GM10248 (cell line): Measurements from ENCODE around the gene ACTR10.

ENCODE experiments used
- CTCF ChIA-PET: fragments of 300-600 bp; sonication (Branson Sonifier 250); formaldehyde crosslinking; extraction: SDS; loops from one replicate; lab custom pipeline; 2021; ENCODE audit warnings: antibody characterized with exemption; lab: Yijun Ruan, JAX
- POLR2A ChIA-PET: fragments of 350-650 bp; sonication (Branson Sonifier 250); formaldehyde crosslinking; extraction: SDS; loops from one replicate; lab custom pipeline; 2020; ENCODE audit warnings: antibody characterized with exemption; lab: Yijun Ruan, JAX
- DNase-seq: peaks from one replicate; pipeline ENCODE4 v3.0.0; 2012; ENCODE audit errors: extremely low spot score
- TF ChIP-seq, protein P1 (sequence below): IDR thresholded peaks from 2 replicates; pipeline ENCODE4 v1.5.1; 2012; ENCODE audit warnings: mild to moderate bottlenecking, low read depth; ENCODE audit errors: extremely low read depth, missing control alignments, control extremely low read depth

The ACTR10 gene

DNA sequence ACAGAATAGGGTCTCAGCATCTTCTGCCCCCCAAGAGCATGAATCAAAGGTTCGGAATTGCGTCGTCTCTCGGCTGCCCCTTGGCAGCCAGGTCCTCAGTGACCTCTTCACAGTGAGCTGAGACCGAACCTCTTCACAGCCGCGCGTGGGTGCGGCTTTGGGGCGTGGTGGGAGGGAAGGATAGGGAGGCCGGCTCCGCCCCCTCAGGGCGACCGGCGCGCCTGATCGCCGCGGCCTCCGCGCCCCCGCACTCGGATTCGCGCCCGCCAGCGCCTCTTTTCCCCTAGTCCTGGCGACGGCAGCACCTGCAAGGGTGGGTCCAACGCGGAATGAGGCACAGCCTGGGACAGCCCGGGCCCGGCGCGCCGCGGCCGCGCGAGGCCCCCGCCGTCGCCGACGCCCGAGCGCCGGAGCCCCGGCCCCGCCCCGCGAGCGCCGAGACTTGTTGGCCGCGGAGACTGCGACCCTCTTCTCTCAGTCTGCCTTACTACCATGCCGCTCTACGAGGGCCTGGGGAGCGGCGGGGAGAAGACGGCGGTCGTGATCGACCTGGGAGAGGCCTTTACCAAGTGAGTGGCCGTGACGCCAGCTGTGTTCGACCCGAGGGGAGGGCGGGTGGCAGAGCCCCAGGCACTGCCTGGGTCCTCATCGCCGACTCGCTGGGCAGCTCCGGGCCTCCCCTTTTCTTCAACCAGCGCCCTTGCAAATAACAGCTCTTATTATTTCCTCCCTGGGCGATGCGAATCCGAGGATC, at the start of gene ACTR10:
ACTR10 (plus strand) TSS at position 424 of the 754 bp plus-strand sequence; CDS start at position 493, 69 bp downstream.
- TF ChIP-seq, protein P1, sequence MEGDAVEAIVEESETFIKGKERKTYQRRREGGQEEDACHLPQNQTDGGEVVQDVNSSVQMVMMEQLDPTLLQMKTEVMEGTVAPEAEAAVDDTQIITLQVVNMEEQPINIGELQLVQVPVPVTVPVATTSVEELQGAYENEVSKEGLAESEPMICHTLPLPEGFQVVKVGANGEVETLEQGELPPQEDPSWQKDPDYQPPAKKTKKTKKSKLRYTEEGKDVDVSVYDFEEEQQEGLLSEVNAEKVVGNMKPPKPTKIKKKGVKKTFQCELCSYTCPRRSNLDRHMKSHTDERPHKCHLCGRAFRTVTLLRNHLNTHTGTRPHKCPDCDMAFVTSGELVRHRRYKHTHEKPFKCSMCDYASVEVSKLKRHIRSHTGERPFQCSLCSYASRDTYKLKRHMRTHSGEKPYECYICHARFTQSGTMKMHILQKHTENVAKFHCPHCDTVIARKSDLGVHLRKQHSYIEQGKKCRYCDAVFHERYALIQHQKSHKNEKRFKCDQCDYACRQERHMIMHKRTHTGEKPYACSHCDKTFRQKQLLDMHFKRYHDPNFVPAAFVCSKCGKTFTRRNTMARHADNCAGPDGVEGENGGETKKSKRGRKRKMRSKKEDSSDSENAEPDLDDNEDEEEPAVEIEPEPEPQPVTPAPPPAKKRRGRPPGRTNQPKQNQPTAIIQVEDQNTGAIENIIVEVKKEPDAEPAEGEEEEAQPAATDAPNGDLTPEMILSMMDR: no peak
- DNase-seq: peak; percentile 90
- POLR2A ChIA-PET: no interaction called here
- CTCF ChIA-PET: interaction anchor here (0.9 kb wide), 1 partner anchor 64 kb away, joined by 3 read pairs; no protein-coding TSS in a partner anchor

DNA sequence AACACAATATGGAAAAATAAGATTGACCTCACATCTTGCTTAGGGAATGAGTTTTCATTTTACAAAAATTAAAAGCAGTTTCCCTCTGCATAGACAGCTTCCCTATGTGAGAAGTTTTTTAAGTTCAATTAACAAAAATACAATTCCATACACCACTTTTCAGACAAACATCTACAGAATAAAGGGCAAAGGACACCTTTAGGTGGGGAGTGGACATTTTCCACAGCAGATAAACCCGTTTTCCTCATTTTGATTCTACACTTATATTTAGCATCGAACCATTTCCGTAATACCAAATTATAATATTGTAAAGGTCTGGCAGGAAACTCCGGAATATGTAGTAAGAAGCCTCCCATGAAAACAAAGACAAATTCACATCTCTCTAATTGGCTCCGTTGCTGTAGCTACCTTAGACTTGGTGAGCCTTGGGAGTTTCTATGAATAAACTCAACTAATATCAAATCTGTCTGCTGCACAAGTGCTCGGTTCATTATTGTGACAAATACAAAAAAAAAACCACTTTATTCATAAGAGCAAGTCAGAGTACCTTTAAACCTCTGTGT, 49.6 kb upstream of the ACTR10 start:
- POLR2A ChIA-PET: no interaction called here
- TF ChIP-seq, protein P1: no peak
- DNase-seq: no peak
- CTCF ChIA-PET: no interaction called here

DNA sequence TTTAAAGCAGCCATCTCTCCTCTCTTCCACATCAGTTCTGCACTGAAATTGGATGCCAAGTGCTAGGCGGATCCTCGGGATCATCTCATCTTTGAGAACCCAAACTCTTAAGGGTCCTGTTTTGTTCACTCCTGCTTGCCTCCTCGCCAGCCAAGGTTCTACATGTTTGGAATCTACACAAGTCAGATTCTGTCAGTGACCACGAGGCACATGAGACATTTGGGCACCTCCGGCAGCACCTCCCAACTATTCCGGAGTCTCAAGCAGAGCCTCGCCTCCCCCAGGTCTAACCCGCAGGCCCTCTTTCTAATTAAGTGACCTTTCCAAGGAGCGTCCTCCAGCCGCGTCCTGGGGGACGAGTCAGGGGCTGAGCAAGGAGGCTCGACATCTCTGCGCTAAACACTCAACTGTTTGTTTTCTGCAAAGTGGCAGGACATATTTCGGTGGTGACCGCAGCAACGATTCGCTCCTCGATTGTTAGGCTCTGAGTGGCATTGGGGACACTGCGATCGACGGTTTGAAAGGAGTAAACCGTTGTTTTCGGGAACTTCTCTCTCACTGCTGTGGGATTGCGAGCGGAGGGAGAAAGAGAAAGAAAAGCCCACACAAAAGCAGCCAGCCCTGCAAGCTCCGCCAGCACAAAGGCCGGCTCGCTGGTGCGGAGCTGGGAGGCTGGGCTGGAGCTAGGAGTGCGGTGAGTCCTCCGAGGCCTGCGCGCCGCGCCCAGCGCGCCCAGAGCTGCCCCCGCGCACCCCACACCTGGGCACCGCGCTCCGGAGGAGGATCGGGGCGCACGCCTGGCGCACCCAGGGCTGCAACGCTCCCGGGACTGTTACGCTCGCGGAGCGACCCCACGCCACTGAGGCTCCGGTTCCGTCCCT, 48.6 kb upstream of the ACTR10 start:
- no peak for DNase-seq
- POLR2A ChIA-PET: no interaction called here
- TF ChIP-seq, protein P1: no peak
- CTCF ChIA-PET: interaction anchor here (1.2 kb wide), 1 partner anchor 14 kb away, joined by 4 read pairs; no protein-coding TSS in a partner anchor

DNA sequence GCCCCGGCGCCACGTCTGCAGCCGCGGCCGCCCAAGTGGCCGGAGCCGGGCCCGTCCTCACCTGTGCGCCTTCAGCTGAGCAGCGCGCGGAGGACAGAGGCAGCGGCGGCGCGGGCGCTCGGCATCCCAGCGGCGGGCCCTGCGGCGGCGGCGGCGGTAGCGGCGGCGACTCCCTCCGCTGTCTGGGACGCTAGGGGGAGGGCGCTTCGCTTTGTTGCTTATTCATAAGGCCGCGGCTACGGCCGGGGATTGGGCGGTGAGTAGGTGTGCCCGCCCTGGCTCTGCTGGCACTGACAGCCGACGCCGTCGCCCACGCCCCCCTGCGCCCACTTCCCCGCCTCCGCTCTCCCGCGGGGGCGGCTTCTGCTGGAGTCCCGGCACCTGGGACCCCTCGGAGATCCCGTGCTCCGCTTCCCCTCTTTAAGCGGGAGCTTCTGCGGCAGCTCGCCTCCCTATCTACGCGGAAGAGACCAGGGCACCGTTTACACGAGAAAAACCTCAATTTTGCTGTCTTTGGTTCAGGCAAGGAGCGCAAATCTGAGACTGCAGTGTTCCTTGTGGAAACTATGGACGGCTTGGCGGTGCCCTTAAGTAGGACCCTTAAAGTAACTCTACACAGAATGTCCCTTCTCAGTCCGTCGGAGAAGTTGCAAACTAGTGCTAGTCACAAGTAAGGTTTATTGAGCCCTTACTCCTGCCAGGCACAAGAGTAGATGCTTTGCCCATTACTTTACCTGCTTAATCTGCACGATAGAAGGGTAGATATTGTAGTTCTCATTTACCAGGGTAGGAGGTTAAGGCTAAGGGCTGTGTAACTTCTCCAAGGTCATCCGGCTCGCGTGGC, 47.7 kb upstream of the ACTR10 start, which contains the start of gene ARMH4:
ARMH4 (minus strand) TSS at position 200 of the 844 bp plus-strand sequence. CDS start 12,855 bp downstream, outside the sequence.
- CTCF ChIA-PET: interaction anchor here (1.2 kb wide), 1 partner anchor 13 kb away, joined by 4 read pairs; no protein-coding TSS in a partner anchor

DNA sequence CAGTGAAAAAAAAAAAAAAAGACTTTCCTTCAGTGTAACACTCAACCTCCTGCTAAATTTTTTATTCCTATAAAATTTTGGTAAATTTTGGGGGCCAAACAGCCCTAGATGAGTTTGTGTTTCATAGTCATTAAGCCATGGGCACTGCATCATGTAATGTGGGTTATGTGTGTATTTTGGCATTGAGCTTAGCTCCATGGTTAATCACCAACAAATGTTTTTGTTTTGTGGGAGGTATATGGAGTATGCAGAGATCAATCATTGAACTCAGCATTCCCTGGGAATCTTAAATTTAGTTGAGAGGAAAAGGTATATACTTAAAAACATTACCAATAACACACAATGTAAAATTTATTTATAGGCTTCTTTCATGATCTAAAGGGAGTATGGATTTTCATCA, 39.4 kb upstream of the ACTR10 start:
- TF ChIP-seq, protein P1: no peak
- CTCF ChIA-PET: interaction anchor here (1.0 to 1.8 kb wide), 2 partner anchors 14 to 27 kb away, joined by 3 to 7 read pairs; no protein-coding TSS in a partner anchor
- POLR2A ChIA-PET: no interaction called here
- DNase-seq: no peak

More for the DNA sequence above, 47.7 kb upstream of the ACTR10 start, which contains the start of gene ARMH4:
- peak; percentile 71 for DNase-seq
- TF ChIP-seq, protein P1: peak; percentile 6
- POLR2A ChIA-PET: no interaction called here
